Measurements from ENCODE around the gene PLCB4. TPM values are rescaled to one million over a fixed set of nuclear protein-coding genes. Genes with fewer than 3 reads are reported as not detected.

PLCB4 gene
- total RNA-seq, 4 donors from 2014 or later, result 2.7 to 11.4 (median 6.5) TPM

DNA sequence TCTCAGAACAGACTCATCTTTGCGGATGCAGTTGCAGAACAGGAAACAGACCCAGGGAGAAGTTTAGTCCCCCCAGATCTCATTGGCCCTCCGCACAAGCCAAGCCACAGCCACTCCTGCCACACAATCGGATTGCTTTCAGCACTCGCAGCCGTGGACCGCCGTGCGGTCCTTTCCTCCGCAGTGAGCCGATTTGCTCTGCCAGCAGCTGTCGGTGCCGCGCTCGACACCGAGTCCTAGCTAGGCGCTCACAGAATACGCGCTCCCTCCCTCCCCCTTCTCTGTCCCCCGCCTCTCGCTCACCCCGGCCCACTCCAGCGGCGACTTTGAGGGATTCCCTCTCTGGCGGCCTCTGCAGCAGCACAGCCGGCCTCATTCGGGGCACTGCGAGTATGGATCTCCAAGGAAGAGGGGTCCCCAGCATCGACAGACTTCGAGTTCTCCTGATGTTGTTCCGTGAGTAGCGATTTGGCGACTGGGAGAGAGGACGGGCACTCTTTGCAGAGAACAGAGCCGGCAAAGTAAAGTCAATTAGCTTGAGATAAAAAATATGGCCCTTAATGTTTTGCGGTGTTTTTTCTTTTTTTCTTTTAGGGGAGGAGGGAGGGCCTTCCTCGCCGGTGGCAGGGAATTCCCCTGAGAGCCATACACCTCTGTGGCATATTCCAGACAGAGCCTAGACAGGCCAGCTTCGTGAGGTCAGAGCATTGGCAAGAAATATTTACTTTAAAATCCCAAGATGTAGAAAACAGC, 445.8 kb downstream of the PLCB4 start, which contains the start of gene LAMP5:
Gene LAMP5, plus strand, starts transcription at position 130 of the 753 bp plus-strand sequence. Its CDS starts 263 bp downstream, at position 393.
- H3K4me3 ChIP-seq (ENCODE audit: low read depth, poor library complexity, severe bottlenecking), result no peak within 1 kb of the TSS
- TF ChIP-seq, protein P1, sequence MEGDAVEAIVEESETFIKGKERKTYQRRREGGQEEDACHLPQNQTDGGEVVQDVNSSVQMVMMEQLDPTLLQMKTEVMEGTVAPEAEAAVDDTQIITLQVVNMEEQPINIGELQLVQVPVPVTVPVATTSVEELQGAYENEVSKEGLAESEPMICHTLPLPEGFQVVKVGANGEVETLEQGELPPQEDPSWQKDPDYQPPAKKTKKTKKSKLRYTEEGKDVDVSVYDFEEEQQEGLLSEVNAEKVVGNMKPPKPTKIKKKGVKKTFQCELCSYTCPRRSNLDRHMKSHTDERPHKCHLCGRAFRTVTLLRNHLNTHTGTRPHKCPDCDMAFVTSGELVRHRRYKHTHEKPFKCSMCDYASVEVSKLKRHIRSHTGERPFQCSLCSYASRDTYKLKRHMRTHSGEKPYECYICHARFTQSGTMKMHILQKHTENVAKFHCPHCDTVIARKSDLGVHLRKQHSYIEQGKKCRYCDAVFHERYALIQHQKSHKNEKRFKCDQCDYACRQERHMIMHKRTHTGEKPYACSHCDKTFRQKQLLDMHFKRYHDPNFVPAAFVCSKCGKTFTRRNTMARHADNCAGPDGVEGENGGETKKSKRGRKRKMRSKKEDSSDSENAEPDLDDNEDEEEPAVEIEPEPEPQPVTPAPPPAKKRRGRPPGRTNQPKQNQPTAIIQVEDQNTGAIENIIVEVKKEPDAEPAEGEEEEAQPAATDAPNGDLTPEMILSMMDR (IDR thresholded peaks at IDR 0.05), result no peak
- no peak for TF ChIP-seq POLR2A (IDR thresholded peaks at IDR 0.05)
- DNase-seq (ENCODE audit: low spot score in 2 of 2), result no peak
- intact Hi-C loops (cut with DNase I; ENCODE audit: low total_unique reads), result no loop called here
- WGBS, 2 donors, result 1 to 3% methylated on average over 38 of the region's 38 CpGs

DNA sequence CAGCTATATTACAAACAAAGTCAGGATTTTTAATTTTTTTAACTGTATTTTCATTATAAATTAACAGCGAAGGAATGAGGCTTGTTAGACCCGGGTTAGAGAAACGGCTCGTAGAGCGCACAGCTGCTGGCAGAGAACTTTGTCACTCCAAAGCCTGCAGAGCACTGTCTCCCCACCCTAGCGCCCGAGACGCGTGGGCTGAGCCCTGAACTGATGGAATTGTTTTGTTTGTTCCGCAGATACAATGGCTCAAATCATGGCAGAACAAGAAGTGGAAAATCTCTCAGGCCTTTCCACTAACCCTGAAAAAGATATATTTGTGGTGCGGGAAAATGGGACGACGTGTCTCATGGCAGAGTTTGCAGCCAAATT, 446.3 kb downstream of the PLCB4 start:
- TF ChIP-seq, protein P1 (IDR thresholded peaks at IDR 0.05), result no peak
- no peak for TF ChIP-seq POLR2A (IDR thresholded peaks at IDR 0.05)
- no peak for DNase-seq (ENCODE audit: low spot score in 2 of 2)
- intact Hi-C loops (cut with DNase I; ENCODE audit: low total_unique reads), result no loop called here
- WGBS, 2 donors, result 6 to 9% methylated on average over 13 of the region's 13 CpGs
- no peak overlapping the region for H3K4me3 ChIP-seq (ENCODE audit: low read depth, poor library complexity, severe bottlenecking)

DNA sequence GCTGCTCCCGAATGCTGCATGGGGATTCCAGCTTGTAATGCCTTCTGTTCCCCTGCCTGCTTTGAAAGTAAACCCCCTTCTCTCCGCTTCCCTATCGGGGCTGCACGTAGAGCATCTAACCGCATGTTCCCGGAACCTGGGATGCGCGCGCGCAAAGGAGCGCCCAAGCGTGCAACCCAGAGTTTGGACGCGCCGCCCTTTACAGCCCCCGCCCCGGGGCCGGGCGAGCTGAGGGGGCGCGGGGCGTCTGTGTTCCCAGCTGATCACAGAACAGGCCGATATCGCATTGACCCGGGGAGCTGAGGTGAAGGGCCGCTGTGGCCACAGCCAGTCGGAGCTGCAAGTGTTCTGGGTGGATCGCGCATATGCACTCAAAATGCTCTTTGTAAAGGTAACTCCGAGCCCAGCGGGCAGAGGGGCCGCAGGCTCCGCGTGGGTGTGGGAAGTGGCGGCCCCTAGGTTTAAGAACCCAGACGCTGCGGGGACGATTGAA, 446.9 kb downstream of the PLCB4 start:
- TF ChIP-seq, protein P1 (IDR thresholded peaks at IDR 0.05), result no peak
- TF ChIP-seq POLR2A (IDR thresholded peaks at IDR 0.05), result no peak
- 0 to 3% methylated on average over 14 to 36 of the region's 38 CpGs for WGBS, 2 donors
- no peak overlapping the region for H3K4me3 ChIP-seq (ENCODE audit: low read depth, poor library complexity, severe bottlenecking)
- intact Hi-C loops (cut with DNase I; ENCODE audit: low total_unique reads), result no loop called here
- DNase-seq (ENCODE audit: low spot score in 2 of 2), result no peak

DNA sequence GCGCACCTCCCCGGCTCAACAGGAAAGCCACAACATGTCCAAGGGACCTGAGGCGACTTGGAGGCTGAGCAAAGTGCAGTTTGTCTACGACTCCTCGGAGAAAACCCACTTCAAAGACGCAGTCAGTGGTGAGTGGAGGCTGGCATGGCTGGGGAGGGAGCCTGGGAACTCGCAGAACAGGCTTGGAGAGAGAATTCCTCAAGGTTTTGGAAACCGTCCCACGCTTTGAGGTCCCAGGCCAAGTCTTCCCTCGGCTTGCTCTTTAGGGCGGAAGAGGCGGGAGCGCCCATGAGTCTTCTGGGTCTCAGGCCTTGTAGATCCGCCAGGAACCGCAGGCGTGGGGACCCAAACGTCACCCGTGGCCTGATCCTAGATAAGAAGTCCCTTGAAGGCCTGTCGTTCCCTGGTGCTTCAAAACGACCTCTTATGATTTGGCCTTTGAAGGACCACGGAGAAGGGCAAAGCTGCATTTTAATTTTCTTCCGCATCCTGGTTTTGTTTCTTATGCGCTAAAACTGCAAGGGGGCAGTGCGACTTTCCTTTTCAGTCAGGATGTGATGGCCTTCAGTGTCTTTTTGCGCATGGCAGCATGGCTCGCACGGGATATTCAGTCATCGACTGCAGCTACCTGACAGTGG, 447.5 kb downstream of the PLCB4 start:
- intact Hi-C loops (cut with DNase I; ENCODE audit: low total_unique reads), result no loop called here
- no peak overlapping the region for H3K4me3 ChIP-seq (ENCODE audit: low read depth, poor library complexity, severe bottlenecking)
- DNase-seq (ENCODE audit: low spot score in 2 of 2), result no peak
- 7 to 8% methylated on average over 28 of the region's 28 CpGs for WGBS, 2 donors
- TF ChIP-seq, protein P1 (IDR thresholded peaks at IDR 0.05), result no peak
- TF ChIP-seq POLR2A (IDR thresholded peaks at IDR 0.05), result no peak

DNA sequence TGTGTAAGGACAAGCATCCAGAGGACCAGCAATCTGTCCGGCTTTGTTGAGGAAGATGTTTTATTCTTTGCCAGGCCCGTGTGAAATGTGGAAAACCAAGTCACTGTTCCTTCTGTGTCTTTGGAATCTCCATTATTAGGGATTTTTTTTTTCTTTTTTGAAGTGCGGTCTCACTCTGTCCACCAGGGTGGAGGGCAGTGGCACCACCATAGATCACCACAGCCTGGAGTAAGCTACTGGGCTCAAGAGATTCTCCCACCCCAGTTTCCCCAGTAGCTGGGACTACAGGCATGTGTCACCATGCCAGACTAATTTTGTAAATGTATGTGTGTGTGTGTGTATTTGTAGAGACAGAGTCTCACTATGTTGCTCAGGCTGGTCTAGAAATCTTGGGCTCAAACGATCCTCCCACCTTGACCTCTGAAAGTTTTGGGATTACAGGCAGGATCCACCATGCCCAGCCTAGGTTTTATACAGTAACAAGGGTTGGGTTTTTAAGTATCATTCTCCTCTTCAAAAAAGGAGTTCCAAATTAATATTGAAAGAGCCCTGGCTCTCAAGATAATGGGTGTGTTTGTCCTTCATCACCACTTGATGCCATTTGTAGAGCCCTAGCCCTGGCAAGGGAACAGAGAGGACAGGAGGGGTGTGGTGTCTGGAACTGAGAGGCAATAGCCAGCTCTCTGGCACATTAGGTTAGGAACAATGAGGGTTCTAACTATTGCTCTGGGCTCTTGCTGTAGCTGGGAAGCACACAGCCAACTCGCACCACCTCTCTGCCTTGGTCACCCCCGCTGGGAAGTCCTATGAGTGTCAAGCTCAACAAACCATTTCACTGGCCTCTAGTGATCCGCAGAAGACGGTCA, 448.6 kb downstream of the PLCB4 start:
- intact Hi-C loops (cut with DNase I; ENCODE audit: low total_unique reads), result no loop called here
- no peak overlapping the region for H3K4me3 ChIP-seq (ENCODE audit: low read depth, poor library complexity, severe bottlenecking)
- WGBS, 2 donors, result 52 to 58% methylated on average over 8 of the region's 8 CpGs
- no peak for DNase-seq (ENCODE audit: low spot score in 2 of 2)
- TF ChIP-seq, protein P1 (IDR thresholded peaks at IDR 0.05), result no peak
- no peak for TF ChIP-seq POLR2A (IDR thresholded peaks at IDR 0.05)

Measured in lower leg skin (tissue), 4 donors.